Stimulated activated CD4-positive, alpha-beta T cell treated with anti-CD3 and anti-CD28 coated beads, TNF-alpha, amount 100 ng/mL, for 1 hour (primary cell): Measurements from ENCODE around the gene RNPEP.
A peak's percentile ranks its signal among the peaks of the same experiment; 100 is the strongest.
"Not testable (repeated sequence)": the region's sequence is repeated elsewhere in the genome, so short reads cannot be mapped to it uniquely, and the experiment has no call there.

Experiments used
- DNase-seq, 3 donors: peaks; one replicate each; pipeline ENCODE4 v3.0.0-alpha.2; 2020; ENCODE audit warnings: low read depth in 3 of 3, low spot score in 1 of 3

Gene RNPEP

DNA sequence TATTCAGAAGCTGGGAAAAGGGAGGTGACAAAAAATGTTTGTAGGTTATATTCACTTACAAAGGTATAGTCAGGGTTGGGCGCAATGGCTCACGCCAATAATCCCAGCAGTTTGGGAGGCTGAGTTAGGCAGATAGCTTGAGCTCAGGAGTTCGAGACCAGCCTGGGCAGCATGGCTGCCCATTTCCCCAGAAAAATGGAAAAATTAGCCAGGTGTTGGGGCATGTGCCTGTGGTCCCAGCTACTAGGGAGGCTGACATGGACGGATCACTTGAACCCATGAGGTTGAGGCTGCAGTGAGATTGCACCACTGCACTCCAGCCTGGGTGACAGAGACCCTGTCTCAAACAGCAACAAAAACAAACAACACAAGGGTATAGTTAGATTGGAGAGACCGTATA, 24.1 kb upstream of the RNPEP start:
- no peak for DNase-seq

DNA sequence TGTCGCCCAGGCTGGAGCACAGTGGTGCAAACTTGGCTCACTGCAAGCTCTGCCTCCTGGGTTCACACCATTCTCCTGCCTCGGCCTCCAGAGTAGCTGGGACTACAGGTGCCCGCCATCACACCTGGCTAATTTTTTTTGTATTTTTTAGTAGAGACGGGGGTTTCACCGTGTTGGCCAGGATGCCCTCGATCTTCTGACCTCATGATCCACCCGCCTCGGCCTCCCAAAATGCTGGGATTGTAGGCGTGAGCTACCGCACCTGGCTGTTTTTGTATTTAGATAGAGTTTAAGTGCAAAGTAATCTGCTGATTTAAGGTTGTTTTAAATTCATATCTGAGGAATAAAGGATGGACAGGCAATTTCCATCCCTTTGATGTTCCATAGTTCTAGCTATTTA, 20.1 kb upstream of the RNPEP start:
- DNase-seq, result not testable (repeated sequence)

- DNase-seq, result no peak
These were observed 18.2 kb upstream of the RNPEP start for GRCh38 chr1:201964261-201964660.

DNA sequence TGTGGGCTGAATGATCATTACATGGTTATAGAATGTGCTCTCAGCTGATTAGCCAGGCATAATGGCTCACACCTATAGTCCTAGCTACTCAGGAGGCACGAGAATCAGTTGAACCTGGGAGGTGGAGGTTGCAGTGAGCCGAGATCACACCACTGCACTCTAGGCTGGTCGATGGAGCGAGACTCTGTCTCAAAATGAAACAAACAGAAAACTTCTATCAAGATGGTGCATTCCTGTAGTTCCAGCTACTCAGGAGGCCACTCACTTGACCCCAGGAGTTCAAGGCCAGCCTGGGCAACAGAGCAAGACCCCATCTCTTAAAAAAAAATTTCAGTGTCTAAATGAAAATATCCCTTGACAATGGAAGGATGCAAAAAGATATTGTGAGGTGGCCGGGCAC, 16.3 kb upstream of the RNPEP start:
- no peak for DNase-seq

GRCh38 chr1:201968202-201968925, 14.1 kb upstream of the RNPEP start:
- DNase-seq, result no peak

DNA sequence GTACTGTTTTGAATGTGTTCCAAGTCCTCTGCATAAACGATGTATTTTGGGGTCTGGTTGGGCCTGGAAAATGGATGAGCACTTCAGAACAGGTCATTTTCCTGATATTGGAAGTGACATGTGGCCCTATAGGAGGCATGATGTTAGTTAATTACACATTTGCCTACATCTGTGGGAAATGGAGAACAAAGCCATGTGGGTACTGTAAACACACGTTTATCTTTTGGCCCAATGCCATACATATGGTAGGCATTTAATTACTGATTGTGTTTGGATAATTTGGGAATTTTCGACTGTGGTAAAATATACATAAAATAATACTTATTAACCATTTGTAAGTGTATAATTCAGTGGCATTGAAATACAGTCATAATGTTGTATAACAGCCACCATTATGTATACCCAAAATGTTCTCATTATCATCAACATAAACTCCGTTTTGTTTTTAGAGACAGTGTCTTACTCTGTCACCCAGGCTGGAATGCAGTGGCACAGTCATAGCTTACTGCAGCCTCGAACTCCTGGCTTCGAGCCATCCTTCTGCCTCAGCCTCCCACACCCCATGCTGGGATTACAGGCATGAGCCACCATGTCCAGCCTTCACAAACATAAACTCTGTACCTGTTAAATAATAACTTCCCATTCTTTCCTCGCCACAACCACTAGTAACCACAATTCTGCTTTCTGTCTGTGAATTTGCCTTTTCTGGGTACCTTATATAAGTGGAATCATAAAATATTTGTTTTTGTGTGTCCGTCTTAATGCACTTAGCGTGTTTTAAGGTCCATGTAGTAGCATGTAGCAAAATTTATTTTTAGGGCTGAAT, 11.9 kb upstream of the RNPEP start:
- DNase-seq, result no peak

- DNase-seq, result peak in 2 of 3 donors; percentile 42 to 68
These were observed 296 bp upstream of the RNPEP start for GRCh38 chr1:201982082-201982622.

- DNase-seq, result no peak
These were observed 945 bp downstream of the RNPEP start for GRCh38 chr1:201983380-201983805.

DNA sequence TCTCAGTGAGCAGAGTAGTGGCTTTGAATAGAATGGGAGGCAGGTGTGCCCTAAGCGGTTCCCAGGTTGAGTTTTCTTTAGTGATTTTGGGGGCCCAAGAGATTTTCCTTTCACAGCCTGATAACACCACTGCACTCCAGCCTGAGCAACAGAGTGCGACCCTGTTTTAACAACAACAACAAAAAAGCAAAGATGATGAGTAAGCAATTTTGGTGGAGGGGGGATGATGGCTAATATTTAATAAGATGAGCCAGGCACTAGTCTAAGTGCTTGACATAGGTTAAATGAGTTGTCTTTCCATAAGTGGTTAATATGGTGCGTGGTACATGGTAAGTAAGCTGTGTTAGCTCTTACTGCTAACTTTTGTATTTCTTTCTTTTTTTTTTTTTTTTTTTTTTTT, 2.0 kb downstream of the RNPEP start:
- DNase-seq, result no peak

- no peak for DNase-seq
These were observed 2.9 kb downstream of the RNPEP start for GRCh38 chr1:201985355-201985754.

DNA sequence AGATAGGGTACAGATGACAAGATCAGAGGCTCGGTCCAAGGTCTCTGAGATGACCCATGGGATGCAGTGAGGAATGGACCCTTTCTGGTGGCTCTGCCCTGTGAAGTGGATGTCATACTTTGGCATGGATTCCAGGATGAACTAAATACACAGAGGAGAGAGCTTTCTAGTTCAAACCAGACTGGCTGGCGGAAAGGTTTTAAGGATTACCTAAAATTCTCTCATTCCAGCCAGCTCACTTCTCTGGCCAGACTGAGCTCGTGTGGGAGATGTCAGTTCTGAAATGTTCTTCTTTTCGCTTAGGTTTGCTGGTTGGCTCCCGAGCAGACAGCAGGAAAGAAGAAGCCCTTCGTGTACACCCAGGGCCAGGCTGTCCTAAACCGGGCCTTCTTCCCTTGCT, 6.2 kb downstream of the RNPEP start:
- DNase-seq, result no peak

GRCh38 chr1:201989354-201990128, 7.1 kb downstream of the RNPEP start:
- DNase-seq, result no peak

- DNase-seq, result no peak
These were observed 8.0 kb downstream of the RNPEP start for GRCh38 chr1:201990427-201990826.

DNA sequence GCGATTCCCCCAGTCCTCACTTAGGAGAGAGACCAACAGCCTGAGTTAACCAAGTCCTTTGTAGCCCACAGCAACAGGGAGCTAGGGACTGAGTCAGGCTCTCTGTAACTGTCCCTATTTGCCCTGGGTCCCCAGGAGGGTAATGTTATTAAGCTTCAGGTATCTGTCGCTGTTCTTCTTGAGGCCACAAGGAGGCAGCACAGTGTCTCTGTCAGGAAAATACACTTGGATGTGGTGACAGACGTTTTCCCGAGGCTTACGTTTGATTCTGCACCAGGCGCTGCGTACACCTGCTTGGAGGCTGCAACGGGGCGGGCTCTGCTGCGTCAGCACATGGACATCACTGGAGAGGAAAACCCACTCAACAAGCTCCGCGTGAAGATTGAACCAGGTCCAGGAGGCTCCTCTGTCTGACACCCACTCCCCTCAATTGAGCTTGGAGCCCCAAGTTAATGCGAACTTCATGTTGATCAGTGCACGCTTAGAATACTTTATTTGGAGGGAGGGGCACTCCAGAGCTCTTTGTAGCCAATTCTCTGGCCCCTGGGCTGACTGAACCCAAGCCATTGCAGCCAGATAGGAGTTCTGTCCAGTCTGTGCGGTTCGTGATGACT, 17.3 kb downstream of the RNPEP start:
- DNase-seq, result no peak

GRCh38 chr1:202002507-202002906, 20.1 kb downstream of the RNPEP start:
- no peak for DNase-seq

DNA sequence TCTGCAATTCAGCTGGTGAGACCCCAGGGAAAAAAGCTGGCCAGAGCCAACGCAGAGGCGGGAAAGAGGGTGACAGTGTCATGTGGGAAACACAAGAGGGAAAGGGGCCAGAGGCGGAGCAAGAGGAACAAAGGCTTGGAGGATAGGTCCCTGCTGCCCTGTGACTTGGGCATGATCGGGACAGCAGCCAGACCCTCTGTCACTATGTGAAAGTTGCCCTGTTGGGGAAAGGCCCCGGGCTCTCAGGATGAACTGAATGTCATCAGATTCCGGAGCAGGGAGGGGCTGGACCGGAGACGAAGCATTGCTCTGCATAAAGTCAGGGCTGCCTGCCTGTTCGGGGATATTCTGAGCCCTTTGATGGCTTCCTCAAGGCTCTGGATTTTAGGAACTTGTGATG, 22.3 kb downstream of the RNPEP start:
- no peak for DNase-seq

GRCh38 chr1:202005958-202006357, 23.5 kb downstream of the RNPEP start:
- no peak for DNase-seq

DNA sequence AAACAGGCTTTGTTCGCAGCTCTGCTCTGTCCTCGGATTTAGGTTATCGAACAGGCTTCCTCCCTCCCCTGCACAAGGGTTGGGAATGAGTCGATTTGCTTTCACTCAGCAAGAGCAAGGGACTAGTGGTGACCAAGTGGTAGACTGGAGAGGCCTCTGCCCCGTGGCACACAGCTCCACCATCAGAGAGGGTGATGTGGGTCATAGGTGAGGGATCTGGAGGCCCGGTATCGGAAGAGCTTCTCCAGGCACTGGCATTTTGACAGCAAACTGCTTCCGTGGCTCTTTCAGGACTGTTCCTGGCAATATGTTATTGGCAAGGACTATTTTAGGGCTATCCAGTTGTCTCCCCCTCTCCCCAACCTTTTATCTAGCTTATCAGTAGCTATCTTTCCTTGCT, 24.9 kb downstream of the RNPEP start:
- no peak for DNase-seq

DNA sequence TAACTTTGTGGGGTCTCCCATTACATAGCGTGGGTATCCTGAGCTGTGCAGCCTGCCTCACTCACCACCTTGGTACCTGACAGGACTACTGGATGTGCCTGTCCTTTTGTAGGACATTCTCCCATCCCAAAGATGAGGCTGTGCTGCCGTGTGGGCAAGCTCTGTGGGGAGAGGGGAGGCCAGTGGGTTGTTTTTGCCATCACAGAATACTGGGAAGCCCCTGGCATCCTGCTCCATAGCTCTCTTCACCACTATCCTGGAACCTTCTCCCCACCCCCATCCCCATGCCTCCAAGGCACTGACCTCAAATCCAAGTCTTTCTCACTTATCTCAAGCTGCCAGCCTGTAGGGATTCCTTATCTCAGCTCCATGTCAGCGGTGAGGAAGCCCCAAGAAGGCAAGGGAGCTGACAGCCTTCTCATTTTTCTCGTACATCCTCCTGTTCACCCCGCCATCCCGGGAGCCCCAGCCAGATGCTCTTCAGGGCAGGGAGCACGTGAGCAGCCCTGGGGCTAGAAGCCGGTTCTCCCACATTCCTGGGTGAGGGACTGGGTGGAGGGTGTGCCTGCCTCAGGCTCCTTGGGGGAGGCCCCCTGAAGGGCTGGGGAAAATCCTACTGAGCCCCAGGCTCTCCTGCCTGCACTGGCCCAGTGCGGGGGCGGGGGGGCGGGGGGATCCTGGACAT, 25.5 kb downstream of the RNPEP start:
- no peak for DNase-seq
